Renal cortex interstitium (tissue), 15 donors: ENCODE results near the gene SLC39A5. TPM values are rescaled to one million over a fixed set of nuclear protein-coding genes. Genes with fewer than 3 reads are reported as not detected.
"Not testable (repeated sequence)": the region's sequence is repeated elsewhere in the genome, so short reads cannot be mapped to it uniquely, and the experiment has no call there.

ENCODE experiments used
- DNase-seq, 11 donors: peaks; one replicate each; pipeline ENCODE4 v3.0.0-alpha.2; 2013; ENCODE audit warnings: low read depth in 9 of 11, low spot score in 4 of 11; ENCODE audit errors: extremely low read depth in 1 of 11
- long read RNA-seq, 16 experiments: transcript quantifications; one replicate each; lab custom pipeline, GENCODE V29; 2026
- polyA plus RNA-seq, 3 donors: library from polyadenylated mRNA; unstranded; fragments of 120-200 nt; gene quantifications; one replicate each; pipeline ENCODE4 v1.2.1, GENCODE V29; 2013; ENCODE audit not compliant: insufficient read length in 3 of 3

SLC39A5 gene
- polyA plus RNA-seq = 10 to 100 TPM; 50.6 to 79.4 (median 62.5) TPM
- long read RNA-seq, donor 1, partial matches to known transcripts = 10 of 16 reads
- long read RNA-seq, donor 1, other reads (novel, unspliced or antisense) = 0 of 16 reads
- long read RNA-seq, donor 2, partial matches to known transcripts = 8 of 11 reads
- long read RNA-seq, donor 2, other reads (novel, unspliced or antisense) = 0 of 11 reads
- long read RNA-seq, donor 3, transcript SLC39A5-201 (11 exons, 2,031 nt) = major isoform, 5 of 40 reads
- long read RNA-seq, donor 3, partial matches to known transcripts = 31 of 40 reads
- long read RNA-seq, donor 3, other reads (novel, unspliced or antisense) = 0 of 40 reads
- long read RNA-seq, donor 4, partial matches to known transcripts = 30 of 37 reads
- long read RNA-seq, donor 4, other reads (novel, unspliced or antisense) = 5 of 37 reads
- long read RNA-seq, donor 5 = 0 reads
- long read RNA-seq, donor 6, partial matches to known transcripts = 27 of 32 reads
- long read RNA-seq, donor 6, other reads (novel, unspliced or antisense) = 0 of 32 reads
- long read RNA-seq, donor 7, partial matches to known transcripts = 32 of 39 reads
- long read RNA-seq, donor 7, other reads (novel, unspliced or antisense) = 0 of 39 reads
- long read RNA-seq, donor 8, transcript SLC39A5-201 (11 exons, 2,031 nt) = major isoform, 9 of 75 reads
- long read RNA-seq, donor 8, partial matches to known transcripts = 50 of 75 reads
- long read RNA-seq, donor 8, other reads (novel, unspliced or antisense) = 11 of 75 reads
- long read RNA-seq, donor 9, partial matches to known transcripts = 51 of 59 reads
- long read RNA-seq, donor 9, other reads (novel, unspliced or antisense) = 5 of 59 reads
- long read RNA-seq, donor 10, partial matches to known transcripts = 64 of 71 reads
- long read RNA-seq, donor 10, other reads (novel, unspliced or antisense) = 0 of 71 reads
- long read RNA-seq, donor 11, partial matches to known transcripts = 25 of 31 reads
- long read RNA-seq, donor 11, other reads (novel, unspliced or antisense) = 0 of 31 reads
- long read RNA-seq, donor 12, partial matches to known transcripts = 5 of 5 reads
- long read RNA-seq, donor 12, other reads (novel, unspliced or antisense) = 0 of 5 reads
- long read RNA-seq, donor 13 = 0 reads
- long read RNA-seq, donor 14, partial matches to known transcripts = 14 of 21 reads
- long read RNA-seq, donor 14, other reads (novel, unspliced or antisense) = 0 of 21 reads
- long read RNA-seq, donor 15, partial matches to known transcripts = 28 of 31 reads
- long read RNA-seq, donor 15, other reads (novel, unspliced or antisense) = 0 of 31 reads
- long read RNA-seq, donor 16, transcript SLC39A5-201 (11 exons, 2,031 nt) = major isoform, 11 of 214 reads
- long read RNA-seq, donor 16, partial matches to known transcripts = 187 of 214 reads
- long read RNA-seq, donor 16, other reads (novel, unspliced or antisense) = 14 of 214 reads

- DNase-seq = no peak
Measured at GRCh38 chr12:56229916-56230431, at the start of gene SLC39A5. Gene SLC39A5, plus strand, starts transcription at chr12:56230051. Its CDS starts 1,224 bp downstream, at chr12:56231275.

DNA sequence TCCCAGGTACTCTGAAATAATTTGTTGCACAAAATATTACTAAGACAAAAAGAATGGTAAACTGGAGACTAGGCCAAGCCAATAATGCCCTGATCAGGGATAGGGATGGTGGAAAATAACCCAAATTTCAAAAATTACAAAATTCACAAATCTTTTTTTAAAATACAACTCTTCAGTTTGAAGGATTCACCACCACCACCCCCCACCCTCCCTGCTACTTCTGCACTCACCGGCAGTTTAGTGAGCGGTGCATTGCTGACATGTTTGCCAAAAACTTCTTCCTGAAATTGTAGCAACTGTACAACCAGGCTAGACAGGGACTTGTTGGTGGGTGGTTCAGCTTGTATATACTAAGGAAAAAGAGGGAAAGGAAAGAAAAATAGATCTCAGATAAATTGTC is 42.9 kb upstream of the SLC39A5 start:
- no peak for DNase-seq

DNA sequence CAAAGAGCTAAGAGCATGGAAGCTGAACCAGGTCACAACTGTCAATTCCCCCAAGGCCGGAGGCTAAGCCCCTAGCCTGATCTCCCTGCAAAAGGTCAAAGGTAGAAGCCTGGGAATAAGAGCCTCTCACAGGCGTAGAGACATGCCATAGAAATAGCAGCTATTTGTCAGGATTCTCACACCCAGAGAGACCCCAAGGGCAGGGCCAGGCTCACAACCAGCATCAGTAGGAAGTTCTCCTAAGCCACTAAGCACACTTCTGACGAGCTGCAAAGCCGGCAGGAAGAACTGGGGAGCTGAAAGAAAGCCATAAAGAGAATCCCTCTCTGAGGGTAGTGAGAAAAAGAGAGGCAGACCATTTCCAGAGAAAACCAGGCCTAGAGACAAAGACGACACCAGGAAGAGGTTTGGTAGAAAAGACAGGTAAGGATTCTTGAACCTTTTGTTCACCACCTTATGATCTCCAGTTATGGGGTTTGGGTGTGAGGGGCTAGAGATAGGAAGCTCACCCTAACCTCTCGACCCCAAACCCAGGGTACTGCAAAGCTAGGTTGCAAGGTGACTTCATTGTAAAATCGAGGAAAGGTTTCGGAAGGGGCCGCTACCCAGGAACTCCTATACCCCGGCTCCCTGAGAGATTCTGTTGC is 41.6 kb upstream of the SLC39A5 start:
- no peak for DNase-seq

DNA sequence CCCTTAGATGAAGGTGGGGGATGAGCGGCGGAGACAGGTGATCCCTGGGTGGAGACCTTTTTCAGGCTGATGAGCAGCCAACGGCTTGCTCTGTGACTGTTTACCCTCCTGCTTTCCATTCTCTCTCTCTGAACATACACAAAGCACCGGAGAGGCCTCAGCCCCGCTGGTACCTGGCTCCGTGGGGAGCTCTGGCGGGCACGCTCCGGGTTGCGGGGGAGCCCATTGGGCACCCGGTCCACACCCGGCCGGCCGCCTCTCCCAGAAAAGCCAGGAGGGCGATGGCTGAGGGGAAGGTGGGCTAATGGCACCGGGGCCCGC is 41.1 kb upstream of the SLC39A5 start:
- no peak for DNase-seq

- DNase-seq = peak; percentile 75 to 85 (median 80)
Measured at GRCh38 chr12:56189099-56189917, 40.5 kb upstream of the SLC39A5 start, which contains the start of gene SMARCC2. Gene SMARCC2, minus strand, starts transcription at chr12:56189483. Its CDS starts 22 bp downstream, at chr12:56189461.

DNA sequence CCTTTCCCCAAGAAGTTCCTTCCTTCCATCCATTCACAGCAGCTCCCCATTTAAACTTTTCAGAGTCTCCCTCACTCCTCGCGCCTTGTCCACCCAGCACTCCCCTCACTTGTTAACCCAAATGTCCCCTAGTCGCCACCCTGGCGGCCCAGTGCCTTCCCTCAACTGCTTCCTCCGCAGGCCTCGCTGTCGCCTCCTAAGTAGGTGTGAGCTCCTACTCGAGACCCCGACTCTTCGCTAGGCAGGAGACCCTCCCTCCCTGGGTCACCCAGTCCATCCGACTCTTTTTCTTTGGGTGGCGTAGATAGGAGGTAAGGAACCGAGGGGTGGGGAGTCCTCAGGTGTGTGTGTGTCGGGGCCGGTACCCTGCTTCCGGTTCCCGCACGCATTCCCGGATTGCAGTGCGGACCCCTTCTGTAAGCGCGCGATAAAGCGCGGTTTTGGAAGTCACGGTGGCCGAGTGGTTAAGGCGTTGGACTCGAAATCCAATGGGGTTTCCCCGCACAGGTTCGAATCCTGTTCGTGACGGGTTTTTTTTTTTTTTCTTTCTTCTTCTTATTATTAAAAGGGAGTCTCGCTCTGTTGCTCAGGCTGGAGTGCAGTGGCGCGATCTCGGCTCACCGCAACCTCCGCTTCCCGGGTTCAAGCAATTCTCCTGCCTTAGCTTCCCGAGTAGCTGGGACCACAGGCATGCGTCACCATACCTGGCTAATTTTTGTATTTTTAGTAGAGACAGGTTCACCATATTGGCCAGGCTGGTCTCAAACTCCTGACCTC is 39.7 kb upstream of the SLC39A5 start:
- DNase-seq = peak; percentile 83 to 96 (median 90)

GRCh38 chr12:56190695-56191155 is 39.1 kb upstream of the SLC39A5 start:
- DNase-seq = no peak

DNA sequence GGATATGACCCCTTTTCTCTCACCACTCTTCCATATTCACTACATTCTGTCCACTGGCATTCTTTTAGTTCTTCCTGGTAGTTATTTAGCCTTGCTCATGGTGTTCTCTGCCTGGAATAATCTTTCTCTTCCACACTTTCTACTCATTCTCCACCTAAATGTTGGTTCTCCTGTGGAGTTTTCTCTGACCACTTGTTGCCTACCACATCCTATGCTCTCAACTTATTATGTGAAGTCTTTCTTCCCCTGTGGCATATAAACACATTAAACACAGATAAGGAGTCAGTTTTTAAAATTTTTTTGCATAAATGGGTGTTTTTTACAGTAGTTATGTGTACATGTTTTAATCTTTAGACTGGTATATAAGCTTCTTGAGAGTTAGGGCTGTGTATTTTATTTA is 37.3 kb upstream of the SLC39A5 start:
- DNase-seq = no peak

GRCh38 chr12:56193025-56193578 is 36.7 kb upstream of the SLC39A5 start:
- DNase-seq = peak; percentile 61 to 88 (median 78)

- not testable (repeated sequence) for DNase-seq
Measured at GRCh38 chr12:56196818-56197550, 32.9 kb upstream of the SLC39A5 start.

GRCh38 chr12:56197921-56198635 is 31.8 kb upstream of the SLC39A5 start:
- DNase-seq = no peak

DNA sequence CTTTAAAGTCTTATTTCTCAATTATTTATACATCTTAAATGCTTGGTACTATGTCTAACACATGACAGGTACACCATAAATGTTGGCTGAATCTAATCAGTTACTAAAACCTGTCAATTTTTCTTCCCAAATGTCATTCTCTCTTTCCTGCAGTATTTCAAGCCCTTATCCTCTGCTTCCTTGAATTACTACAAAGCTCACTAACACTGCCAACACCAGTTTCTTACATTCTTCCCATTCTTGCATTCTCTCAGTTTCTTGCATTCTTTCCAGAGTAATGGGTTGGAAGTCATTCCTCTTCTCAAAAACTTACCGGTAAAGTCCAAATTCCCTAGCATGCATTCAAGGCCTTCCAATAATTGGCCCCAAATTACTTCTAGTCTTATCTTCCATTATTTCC is 31.0 kb upstream of the SLC39A5 start:
- DNase-seq = no peak

DNA sequence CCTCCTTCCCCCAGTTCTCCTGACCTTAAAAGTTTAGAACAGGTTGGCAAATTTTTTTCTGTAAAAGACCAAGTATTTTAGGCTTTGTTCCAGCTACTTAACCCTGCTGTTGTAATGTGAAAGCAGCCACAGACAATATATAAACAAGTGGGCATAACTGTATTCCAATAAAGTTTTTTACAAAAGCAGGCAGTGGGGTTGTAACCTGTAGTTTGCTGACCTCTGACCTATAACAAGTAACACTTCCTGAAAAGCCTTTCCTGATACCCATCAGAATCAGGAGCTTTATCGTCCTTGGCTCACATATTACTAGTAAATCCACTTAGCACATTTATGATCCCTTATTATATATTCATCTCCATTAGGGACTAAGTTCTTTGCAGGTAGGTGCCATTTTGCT is 27.5 kb upstream of the SLC39A5 start:
- DNase-seq = no peak

- no peak for DNase-seq
Measured at GRCh38 chr12:56202838-56203237, 27.0 kb upstream of the SLC39A5 start.

DNA sequence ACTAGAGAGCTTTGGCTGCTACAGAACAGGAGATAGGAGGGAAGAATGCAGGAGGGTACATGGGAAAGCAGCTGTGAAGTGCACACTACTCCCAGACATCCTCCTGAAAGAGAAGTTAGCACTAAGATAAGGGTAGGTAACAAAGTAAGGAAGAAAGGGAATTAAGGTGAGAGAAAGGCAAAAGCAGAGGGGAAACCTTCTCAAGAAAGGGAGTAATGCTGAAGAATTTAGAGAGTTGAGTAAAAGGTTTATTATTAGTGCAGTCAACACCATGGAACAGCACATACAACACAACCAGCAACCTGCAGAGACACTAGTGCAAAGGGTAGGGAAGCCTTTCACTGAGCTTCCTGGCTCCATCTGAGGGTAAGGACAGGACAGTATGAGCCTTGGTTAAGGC is 25.6 kb upstream of the SLC39A5 start:
- no peak for DNase-seq
